AG09309 (cell line): ENCODE measurements around the gene SNX2.

ENCODE experiments used
- DNase-seq: peaks from one replicate; pipeline ENCODE4 v3.0.0-alpha.2; 2010; ENCODE audit warnings: low read depth
- H3K4me3 ChIP-seq: 2 replicates; pipeline ENCODE4 v1.5.1; 2011; ENCODE audit warnings: mild to moderate bottlenecking, low read depth, low read length, moderate library complexity; ENCODE audit not compliant: control insufficient read depth
- CTCF ChIP-seq: IDR thresholded peaks from 2 replicates; pipeline ENCODE4 v1.5.1; 2011; ENCODE audit warnings: mild to moderate bottlenecking, low read depth, low read length, inconsistent platforms; ENCODE audit not compliant: insufficient read depth, control insufficient read depth; ENCODE audit errors: missing control alignments

SNX2 gene

GRCh38 chr5:122779451-122779850 lies 4.6 kb downstream of the SNX2 start:
- TF ChIP-seq CTCF, result no peak
- DNase-seq, result no peak
- no peak overlapping the region for H3K4me3 ChIP-seq

DNA sequence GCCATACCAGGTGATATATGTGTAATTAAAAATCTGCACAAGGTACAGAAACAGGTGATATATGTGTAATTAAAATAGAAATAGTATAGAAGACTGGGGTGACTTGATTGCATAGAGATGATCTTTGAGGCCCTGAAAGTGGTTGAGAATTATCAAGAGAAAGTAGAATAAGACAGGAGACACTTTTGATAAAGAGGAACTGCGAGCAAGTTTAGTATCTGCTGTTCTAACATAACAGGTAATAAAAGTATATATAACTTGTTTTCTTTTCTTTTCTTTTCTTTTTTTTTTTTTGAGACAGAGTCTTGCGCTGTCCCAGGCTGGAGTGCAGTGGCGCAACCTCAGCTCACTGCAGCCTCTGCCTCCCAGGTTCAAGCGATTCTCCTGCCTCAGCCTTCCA lies 5.4 kb downstream of the SNX2 start:
- DNase-seq, result no peak
- no peak for TF ChIP-seq CTCF
- H3K4me3 ChIP-seq, result no peak overlapping the region

- DNase-seq, result no peak
- H3K4me3 ChIP-seq, result no peak overlapping the region
- no peak for TF ChIP-seq CTCF
These were observed 6.6 kb downstream of the SNX2 start for GRCh38 chr5:122781465-122781864.

GRCh38 chr5:122785294-122785693 lies 10.4 kb downstream of the SNX2 start:
- TF ChIP-seq CTCF, result no peak

GRCh38 chr5:122788371-122788770 lies 13.5 kb downstream of the SNX2 start:
- H3K4me3 ChIP-seq, result no peak overlapping the region
- TF ChIP-seq CTCF, result no peak

More at GRCh38 chr5:122785294-122785693, 10.4 kb downstream of the SNX2 start:
- H3K4me3 ChIP-seq, result no peak overlapping the region
- no peak for DNase-seq

DNA sequence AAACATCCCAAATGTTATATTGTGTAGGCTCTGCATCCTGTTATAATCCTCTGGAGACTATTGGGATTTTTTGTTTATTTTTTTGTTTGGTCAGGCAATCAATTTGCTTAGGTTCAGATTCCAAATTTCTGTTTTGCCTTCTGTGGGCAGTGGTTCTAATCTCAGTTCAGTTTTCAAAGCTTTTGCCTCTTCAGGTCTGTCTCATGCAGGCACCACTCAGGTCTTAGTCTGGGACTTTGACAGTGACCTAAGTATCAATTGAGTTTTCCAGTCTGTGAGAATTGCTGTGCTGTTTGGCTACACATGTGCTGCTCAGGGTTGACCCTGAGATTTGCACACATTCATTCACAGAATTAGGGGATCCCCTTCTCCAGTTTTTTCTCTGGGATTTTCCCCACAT lies 14.1 kb downstream of the SNX2 start:
- no peak for DNase-seq
- TF ChIP-seq CTCF, result no peak
- H3K4me3 ChIP-seq, result no peak overlapping the region

More at GRCh38 chr5:122788371-122788770, 13.5 kb downstream of the SNX2 start:
- DNase-seq, result no peak

- no peak for TF ChIP-seq CTCF
- no peak overlapping the region for H3K4me3 ChIP-seq
- DNase-seq, result no peak
These were observed 14.7 kb downstream of the SNX2 start for GRCh38 chr5:122789461-122790171.
